Gastrocnemius medialis (tissue), 4 donors: ENCODE results near the gene SLC8B1. TPM values are rescaled to one million over a fixed set of nuclear protein-coding genes. Genes with fewer than 3 reads are reported as not detected.

ENCODE experiments used
- ATAC-seq, 2 donors: fragments of 150-250 bp; one replicate each; pipeline ENCODE4 v1.9.1; 2016
- DNase-seq, 2 donors: peaks; one replicate each; pipeline ENCODE4 v3.0.0-alpha.2; 2019
- H3K27ac ChIP-seq, 4 donors: fragments of 200-600 bp; sonication (generic); 1 replicate in 1 of 4; 2 replicates in 3 of 4; pipeline ENCODE4 v1.5.1; 2016 to 2018; ENCODE audit warnings: mild to moderate bottlenecking in 2 of 4, moderate library complexity in 1 of 4
- H3K27me3 ChIP-seq, 3 donors: fragments of 200-600 bp; sonication (generic) in 2 of 3; 1 replicate in 1 of 3; 2 replicates in 2 of 3; pipeline versions ENCODE4 v1.5.1 to v1.6.0; 2016 to 2019; ENCODE audit warnings: mild to moderate bottlenecking in 1 of 3, moderate library complexity in 1 of 3
- H3K36me3 ChIP-seq, 2 donors: fragments of 200-600 bp; sonication (generic) in 1 of 2; one replicate each; pipeline ENCODE4 v1.5.1; 2017 to 2018
- H3K4me1 ChIP-seq, 2 donors: fragments of 200-600 bp; sonication (generic) in 1 of 2; one replicate each; pipeline ENCODE4 v1.5.1; 2016 to 2017; ENCODE audit warnings: mild to moderate bottlenecking in 2 of 2
- H3K4me3 ChIP-seq, 4 donors: fragments of 200-600 bp; sonication (generic) in 3 of 4; 1 replicate in 1 of 4; 2 replicates in 3 of 4; pipeline ENCODE4 v1.5.1; 2016 to 2019; ENCODE audit warnings: mild to moderate bottlenecking in 2 of 4
- H3K9me3 ChIP-seq, 3 donors: fragments of 200-600 bp; sonication (generic) in 2 of 3; 1 replicate in 1 of 3; 2 replicates in 2 of 3; pipeline ENCODE4 v1.5.1; 2016 to 2019
- POLR2A ChIP-seq, 2 donors: fragments of 450-650 bp; IDR thresholded peaks; one replicate each; pipeline ENCODE4 v1.6.1; 2017; ENCODE audit warnings: antibody characterized with exemption in 2 of 2, mild to moderate bottlenecking in 2 of 2, moderate library complexity in 2 of 2
- in situ Hi-C, 4 donors: fragments of 200-750 bp; cut with MboI; loops; one replicate each; pipeline versions ENCODE4 v1.15.0 to v1.8.0; 2017; ENCODE audit warnings: low sequenced_read_pairs in 4 of 4
- intact Hi-C: fragments of 100-400 bp; cut with DNase I; formaldehyde crosslinking; loops from one replicate; pipeline ENCODE4 v1.15.1; 2023; ENCODE audit warnings: low total_unique reads
- total RNA-seq, 4 donors: library from RNA; depleted of rRNA; stranded (reverse); fragments of >200 nt; gene quantifications; one replicate each; pipeline versions ENCODE4 v1.1.0 to v1.2.3, GENCODE V29; 2016
- TF ChIP-seq, protein P1 (sequence below), 5 experiments: fragments of 450-650 bp in 3 of 5; fragments of 200-600 bp in 2 of 5; sonication (generic) in 2 of 5; IDR thresholded peaks in 4 of 5; conservative IDR thresholded peaks in 1 of 5; 1 replicate in 4 of 5; 2 replicates in 1 of 5; pipeline ENCODE4 v1.5.1; 2016 to 2019; ENCODE audit warnings: antibody characterized with exemption in 5 of 5, mild to moderate bottlenecking in 3 of 5, moderate library complexity in 3 of 5

The SLC8B1 gene
- 10 to 100 TPM in 3 of 4 donors, 1 to 10 TPM in 1; 8.2 to 21.2 (median 14.5) TPM for total RNA-seq

DNA sequence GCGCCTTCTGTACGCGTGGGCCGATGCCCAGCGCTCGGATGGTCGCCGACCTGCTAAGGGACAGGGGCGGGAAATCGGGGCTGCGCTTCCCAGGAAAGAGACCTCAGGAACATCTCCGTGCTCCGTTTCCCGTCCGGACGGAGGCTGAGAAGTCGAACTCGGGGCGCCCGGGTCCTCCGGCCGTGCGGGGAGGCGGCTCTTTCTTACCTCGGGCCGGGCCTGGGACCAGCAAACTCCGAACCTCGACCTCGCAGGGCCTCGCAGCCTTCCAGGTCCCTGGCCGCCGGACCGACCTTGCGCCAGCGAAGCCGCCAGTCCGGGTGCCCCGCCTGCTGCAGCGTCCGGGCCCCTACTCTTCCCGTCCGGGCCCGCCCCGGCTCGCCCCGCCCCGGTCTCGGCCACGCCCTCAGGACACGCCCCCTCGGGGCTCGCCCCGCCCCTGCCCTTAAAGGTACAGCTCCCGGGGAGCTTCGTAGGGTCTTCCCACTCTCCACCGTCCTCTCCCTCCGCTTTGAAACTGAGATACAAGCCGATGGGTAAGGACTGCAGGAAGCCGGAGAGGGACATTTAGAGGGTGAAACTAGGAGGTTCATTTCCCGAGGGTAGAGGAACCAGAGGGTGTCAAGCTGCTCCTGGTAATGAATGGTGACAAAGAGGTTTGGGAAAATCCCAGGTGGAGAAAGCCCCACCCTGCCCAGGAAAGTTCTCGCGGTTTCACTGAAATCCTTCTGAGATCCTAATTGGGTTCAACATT is at the start of gene SLC8B1:
TSS of gene SLC8B1 (minus strand) at position 324 of the 754 bp plus-strand sequence. CDS start 2,231 bp downstream, outside the sequence.
- peak within 1 kb of the TSS; percentile 77 to 85 (median 82) for H3K4me3 ChIP-seq
- peaks cover 11 to 16% of the 10 kb centered on the region in 2 donors for H3K4me1 ChIP-seq
- ATAC-seq (peak; percentile 90 to 95), DNase-seq (peak; percentile 74 to 85)
- H3K27me3 ChIP-seq: no peaks in the 10 kb centered on the region
- H3K9me3 ChIP-seq: no peaks in the 10 kb centered on the region
- in situ Hi-C loops (loop anchor here in 1 of 4 donors (10.0 kb wide), 1 partner anchor 150 kb away; the partner anchor contains the start of genes DDX54 and RITA1), intact Hi-C loops (loop anchor here (1.0 to 10.0 kb wide), 2 partner anchors 23 to 140 kb away; partner anchors contain the start of gene PLBD2)
- H3K36me3 ChIP-seq: peaks cover 0 to 17% of the 10 kb centered on the region in 2 donors
- H3K27ac ChIP-seq: peak within 1 kb of the TSS; percentile 80 to 85 (median 82)
- peak; percentile 89 to 92 for TF ChIP-seq POLR2A (IDR thresholded peaks at IDR 0.05)
- TF ChIP-seq, protein P1, sequence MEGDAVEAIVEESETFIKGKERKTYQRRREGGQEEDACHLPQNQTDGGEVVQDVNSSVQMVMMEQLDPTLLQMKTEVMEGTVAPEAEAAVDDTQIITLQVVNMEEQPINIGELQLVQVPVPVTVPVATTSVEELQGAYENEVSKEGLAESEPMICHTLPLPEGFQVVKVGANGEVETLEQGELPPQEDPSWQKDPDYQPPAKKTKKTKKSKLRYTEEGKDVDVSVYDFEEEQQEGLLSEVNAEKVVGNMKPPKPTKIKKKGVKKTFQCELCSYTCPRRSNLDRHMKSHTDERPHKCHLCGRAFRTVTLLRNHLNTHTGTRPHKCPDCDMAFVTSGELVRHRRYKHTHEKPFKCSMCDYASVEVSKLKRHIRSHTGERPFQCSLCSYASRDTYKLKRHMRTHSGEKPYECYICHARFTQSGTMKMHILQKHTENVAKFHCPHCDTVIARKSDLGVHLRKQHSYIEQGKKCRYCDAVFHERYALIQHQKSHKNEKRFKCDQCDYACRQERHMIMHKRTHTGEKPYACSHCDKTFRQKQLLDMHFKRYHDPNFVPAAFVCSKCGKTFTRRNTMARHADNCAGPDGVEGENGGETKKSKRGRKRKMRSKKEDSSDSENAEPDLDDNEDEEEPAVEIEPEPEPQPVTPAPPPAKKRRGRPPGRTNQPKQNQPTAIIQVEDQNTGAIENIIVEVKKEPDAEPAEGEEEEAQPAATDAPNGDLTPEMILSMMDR (IDR thresholded peaks at IDR 0.05 in 4 of 5, conservative IDR thresholded peaks at IDR 0.05 in 1 of 5): no peak

DNA sequence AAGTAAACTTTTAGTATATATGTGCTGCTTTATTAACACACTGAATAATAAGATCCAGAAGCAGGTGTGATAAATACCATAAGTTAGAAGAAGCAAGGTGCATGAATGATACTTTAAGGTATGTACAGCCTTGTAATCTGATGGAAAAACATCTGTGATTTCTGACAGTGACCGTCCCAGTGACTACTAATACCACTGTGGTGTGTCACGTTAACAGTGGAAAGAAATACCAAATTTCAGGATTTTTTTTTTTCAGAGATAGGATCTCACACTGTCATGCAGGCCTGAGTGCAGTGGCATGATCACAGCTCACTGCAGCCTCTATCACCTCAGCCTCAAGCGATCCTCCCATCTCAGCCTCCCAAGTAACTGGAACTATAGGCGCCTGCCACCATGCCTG is 47.3 kb upstream of the SLC8B1 start:
- H3K36me3 ChIP-seq: peaks cover 0 to 53% of the 10 kb centered on the region in 2 donors
- TF ChIP-seq, protein P1 (IDR thresholded peaks at IDR 0.05 in 4 of 5, conservative IDR thresholded peaks at IDR 0.05 in 1 of 5): no peak
- TF ChIP-seq POLR2A (IDR thresholded peaks at IDR 0.05): no peak
- H3K4me3 ChIP-seq: no peak overlapping the region
- in situ Hi-C loops: no loop called here
- H3K27ac ChIP-seq: no peak overlapping the region
- ATAC-seq (no peak), DNase-seq (no peak)
- peaks cover 0 to 4% of the 10 kb centered on the region in 2 donors for H3K4me1 ChIP-seq
- intact Hi-C loops: no loop called here
- no peaks in the 10 kb centered on the region for H3K27me3 ChIP-seq
- H3K9me3 ChIP-seq: no peaks in the 10 kb centered on the region

DNA sequence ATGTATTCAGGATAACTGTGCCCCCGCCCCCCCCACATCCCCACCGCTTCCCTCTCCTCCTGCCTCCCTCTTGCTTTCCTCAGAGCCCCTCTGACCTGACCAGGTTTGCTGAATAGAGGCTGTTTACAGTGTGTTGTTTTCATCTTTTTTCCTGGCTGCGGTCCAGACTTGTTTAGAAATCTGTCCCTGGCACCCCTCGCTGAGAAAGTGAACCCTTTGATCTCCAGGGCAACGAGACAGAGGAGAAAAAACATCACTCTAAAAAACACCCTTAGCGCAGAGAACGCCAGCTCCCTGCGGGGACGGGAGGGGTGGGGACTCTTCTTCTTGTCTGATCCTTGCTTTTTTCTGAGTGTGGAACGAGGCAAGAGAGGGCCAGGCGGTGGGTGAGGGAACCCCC is 46.3 kb upstream of the SLC8B1 start:
- Histone ChIP-seq H3K27ac (no peak overlapping the region), H3K36me3 (peaks cover 0 to 53% of the 10 kb centered on the region in 2 donors), H3K4me1 (peaks cover 0 to 4% of the 10 kb centered on the region in 2 donors), H3K27me3 (no peaks in the 10 kb centered on the region), H3K9me3 (no peaks in the 10 kb centered on the region), H3K4me3 (no peak overlapping the region)
- no peak for TF ChIP-seq POLR2A (IDR thresholded peaks at IDR 0.05)
- TF ChIP-seq, protein P1 (IDR thresholded peaks at IDR 0.05 in 4 of 5, conservative IDR thresholded peaks at IDR 0.05 in 1 of 5): no peak
- in situ Hi-C loops: no loop called here
- DNase-seq: no peak
- no peak for ATAC-seq
- intact Hi-C loops: no loop called here

DNA sequence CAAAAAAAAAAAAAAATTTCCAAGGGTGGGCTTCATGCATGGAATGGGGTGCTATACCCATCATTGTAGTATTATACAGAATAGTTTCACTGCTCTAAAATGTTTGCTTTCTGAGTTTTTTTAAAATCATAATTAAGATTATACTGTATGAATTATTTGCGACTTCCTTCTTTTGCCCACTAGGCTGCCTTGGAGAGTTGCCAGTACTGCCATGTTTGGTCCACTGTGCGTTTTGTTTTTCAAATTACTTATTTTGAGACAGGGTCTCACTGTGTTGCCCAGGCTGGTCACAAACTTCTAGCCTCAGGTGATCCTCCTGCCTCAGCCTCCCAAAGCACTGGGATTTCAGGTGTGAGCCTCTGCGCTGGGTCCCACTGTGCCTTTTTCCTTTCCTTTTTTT is 43.4 kb upstream of the SLC8B1 start:
- in situ Hi-C loops: no loop called here
- ATAC-seq: no peak
- Histone ChIP-seq H3K36me3 (peaks cover 0 to 58% of the 10 kb centered on the region in 2 donors), H3K9me3 (no peaks in the 10 kb centered on the region), H3K4me1 (peaks cover 0 to 4% of the 10 kb centered on the region in 2 donors), H3K4me3 (no peak overlapping the region), H3K27ac (no peak overlapping the region), H3K27me3 (no peaks in the 10 kb centered on the region)
- intact Hi-C loops: no loop called here
- DNase-seq: no peak
- TF ChIP-seq POLR2A (IDR thresholded peaks at IDR 0.05): no peak
- TF ChIP-seq, protein P1 (IDR thresholded peaks at IDR 0.05 in 4 of 5, conservative IDR thresholded peaks at IDR 0.05 in 1 of 5): no peak
